Keratinocyte (primary cell): ENCODE data around the gene PIGBOS1. TPM values are rescaled to one million over a fixed set of nuclear protein-coding genes. Genes with fewer than 3 reads are reported as not detected.

Source experiments
- DNase-seq: peaks from one replicate; pipeline ENCODE4 v3.0.0-alpha.2; 2011; ENCODE audit warnings: low read depth, missing footprints, low spot score
- FAIRE-seq: peaks from 2 replicates; lab custom pipeline; 2011; peaks lifted over from hg19 to GRCh38; lab: Jason Lieb, UNC
- H2AFZ ChIP-seq: 2 replicates; pipeline ENCODE4 v1.6.0; 2012; ENCODE audit warnings: low read length, control low read depth, inconsistent platforms; ENCODE audit not compliant: control insufficient read depth
- H3K27ac ChIP-seq: 2 replicates; pipeline ENCODE4 v1.5.1; 2011; ENCODE audit warnings: low read length; ENCODE audit not compliant: control insufficient read depth, insufficient read depth
- H3K27me3 ChIP-seq: 3 replicates; pipeline ENCODE4 v1.6.0; 2011; ENCODE audit warnings: low read length; ENCODE audit not compliant: control insufficient read depth, insufficient read depth; ENCODE audit errors: extremely low read depth
- H3K36me3 ChIP-seq, 2 experiments: 2 replicates in 1 of 2; 3 replicates in 1 of 2; pipeline ENCODE4 v1.5.1; 2011; ENCODE audit warnings: low read length in 2 of 2, mild to moderate bottlenecking in 1 of 2; ENCODE audit not compliant: control insufficient read depth in 2 of 2, insufficient read depth in 2 of 2; ENCODE audit errors: extremely low read depth in 1 of 2
- H3K4me1 ChIP-seq: 3 replicates; pipeline ENCODE4 v1.5.1; 2011; ENCODE audit warnings: low read length; ENCODE audit not compliant: control insufficient read depth, insufficient read depth; ENCODE audit errors: extremely low read depth
- H3K4me2 ChIP-seq: 3 replicates; pipeline ENCODE4 v1.6.0; 2011; ENCODE audit warnings: low read depth, low read length; ENCODE audit not compliant: control insufficient read depth, insufficient read depth; ENCODE audit errors: extremely low read depth
- H3K4me3 ChIP-seq, 3 experiments: fragments of 200-600 bp in 1 of 3; sonication (generic) in 1 of 3; 2 replicates in 2 of 3; 3 replicates in 1 of 3; pipeline ENCODE4 v1.5.1; 2011 to 2016; ENCODE audit warnings: low read length in 3 of 3, mild to moderate bottlenecking in 3 of 3, control low read depth in 2 of 3, inconsistent platforms in 1 of 3, low read depth in 1 of 3, mixed read lengths in 1 of 3, mixed run types in 1 of 3, moderate library complexity in 1 of 3; ENCODE audit not compliant: control insufficient read depth in 2 of 3, insufficient read depth in 2 of 3; ENCODE audit errors: extremely low read depth in 1 of 3
- H3K79me2 ChIP-seq: 2 replicates; pipeline ENCODE4 v1.6.0; 2012; ENCODE audit warnings: low read length; ENCODE audit not compliant: control insufficient read depth, insufficient read depth
- H3K9ac ChIP-seq: 3 replicates; pipeline ENCODE4 v1.6.0; 2011; ENCODE audit warnings: low read length; ENCODE audit not compliant: control insufficient read depth, insufficient read depth; ENCODE audit errors: extremely low read depth
- H3K9me1 ChIP-seq: 3 replicates; pipeline ENCODE4 v1.6.0; 2011; ENCODE audit warnings: low read length; ENCODE audit not compliant: control insufficient read depth, insufficient read depth; ENCODE audit errors: extremely low read depth
- H3K9me3 ChIP-seq: 2 replicates; pipeline ENCODE4 v1.5.1; 2012; ENCODE audit warnings: low read depth, low read length; ENCODE audit not compliant: control insufficient read depth
- H4K20me1 ChIP-seq: 3 replicates; pipeline ENCODE4 v1.6.0; 2011; ENCODE audit warnings: low read length; ENCODE audit not compliant: control insufficient read depth, insufficient read depth; ENCODE audit errors: extremely low read depth
- CTCF ChIP-seq, 3 experiments: IDR thresholded peaks in 1 of 3; conservative IDR thresholded peaks in 1 of 3; optimal IDR thresholded peaks in 1 of 3; 2 replicates in 2 of 3; 3 replicates in 1 of 3; pipeline versions ENCODE3 to v1.5.1; 2011; ENCODE audit warnings: low read length in 3 of 3, mild to moderate bottlenecking in 3 of 3, moderate library complexity in 2 of 3, control low read depth in 1 of 3, inconsistent platforms in 1 of 3; ENCODE audit not compliant: insufficient read depth in 2 of 3; ENCODE audit errors: extremely low read depth in 1 of 3
- EZH2 ChIP-seq: IDR thresholded peaks from one replicate; pipeline ENCODE4 v1.6.1; 2012; ENCODE audit warnings: inconsistent platforms, mild to moderate bottlenecking, low read length, moderate library complexity
- dilution Hi-C: fragments of 300-500 bp; cut with MboI; formaldehyde crosslinking; loops from one replicate; pipeline ENCODE4 v1.7.0; 2020; ENCODE audit warnings: low sequenced_read_pairs; ENCODE audit not compliant: extremely low pct_ligation_motif_present
- polyA plus RNA-seq, 5 experiments: library from polyadenylated mRNA; depleted of rRNA in 3 of 5; stranded (reverse) in 3 of 5; stranded (forward) in 1 of 5; unstranded in 1 of 5; fragments of >200 nt; gene quantifications; 1 replicate in 1 of 5; 2 replicates in 3 of 5; 3 replicates in 1 of 5; pipeline versions ENCODE4 v1.2.1 to v1.2.3, GENCODE V29; 2011 to 2012; ENCODE audit warnings: missing spikeins in 2 of 5, low read depth in 1 of 5, low replicate concordance in 1 of 5

PIGBOS1 gene
- polyA plus RNA-seq, 1 donor (not counting 4 experiments of a cell fraction or from before 2014, with no cell fraction given): 8.6 TPM

- H3K79me2 ChIP-seq: no peaks in the 10 kb centered on the region
- no peaks in the 10 kb centered on the region for H4K20me1 ChIP-seq
- FAIRE-seq (no peak), DNase-seq (no peak)
- no peak overlapping the region for H2AFZ ChIP-seq
- H3K27me3 ChIP-seq: no peaks in the 10 kb centered on the region
- no peak overlapping the region for H3K4me2 ChIP-seq
- no peaks in the 10 kb centered on the region for H3K9me3 ChIP-seq
- H3K9ac ChIP-seq: no peak overlapping the region
- TF ChIP-seq CTCF (optimal IDR thresholded peaks at IDR 0.05 in 1 of 3, IDR thresholded peaks at IDR 0.05 in 1 of 3, conservative IDR thresholded peaks at IDR 0.05 in 1 of 3; ENCODE audit: extremely low read depth in 1 of 3, insufficient read depth in 2 of 3, low read length in 3 of 3) (no peak), EZH2 (no peak)
- peaks cover 0 to 3% of the 10 kb centered on the region in 2 experiments for H3K36me3 ChIP-seq
- dilution Hi-C loops: no loop called here
- no peaks in the 10 kb centered on the region for H3K9me1 ChIP-seq
- H3K4me1 ChIP-seq: no peaks in the 10 kb centered on the region
- H3K4me3 ChIP-seq: no peak overlapping the region
- no peak overlapping the region for H3K27ac ChIP-seq
Measured at GRCh38 chr15:55357774-55358173, 38.9 kb upstream of the PIGBOS1 start.

GRCh38 chr15:55356985-55357585 is 38.2 kb upstream of the PIGBOS1 start:
- Histone ChIP-seq H3K4me3 (no peak overlapping the region), H4K20me1 (no peaks in the 10 kb centered on the region), H3K4me1 (no peaks in the 10 kb centered on the region), H3K79me2 (no peaks in the 10 kb centered on the region), H3K9ac (no peak overlapping the region), H3K9me1 (no peaks in the 10 kb centered on the region), H3K36me3 (peaks cover 0 to 3% of the 10 kb centered on the region in 2 experiments), H3K27ac (no peak overlapping the region), H3K4me2 (no peak overlapping the region), H2AFZ (no peak overlapping the region), H3K27me3 (no peaks in the 10 kb centered on the region), H3K9me3 (no peaks in the 10 kb centered on the region)
- TF ChIP-seq CTCF (optimal IDR thresholded peaks at IDR 0.05 in 1 of 3, IDR thresholded peaks at IDR 0.05 in 1 of 3, conservative IDR thresholded peaks at IDR 0.05 in 1 of 3; ENCODE audit: extremely low read depth in 1 of 3, insufficient read depth in 2 of 3, low read length in 3 of 3) (no peak), EZH2 (no peak)
- FAIRE-seq: no peak
- dilution Hi-C loops: no loop called here
- DNase-seq: no peak
